GM21367 (cell line): ENCODE results near the gene KIAA1549.

ENCODE experiments used
- ATAC-seq: cut with Tn5 transposase; IDR thresholded peaks from one replicate; pipeline ENCODE4 v1.9.1; 2021; ENCODE audit not compliant: unreplicated experiment

Gene KIAA1549

DNA sequence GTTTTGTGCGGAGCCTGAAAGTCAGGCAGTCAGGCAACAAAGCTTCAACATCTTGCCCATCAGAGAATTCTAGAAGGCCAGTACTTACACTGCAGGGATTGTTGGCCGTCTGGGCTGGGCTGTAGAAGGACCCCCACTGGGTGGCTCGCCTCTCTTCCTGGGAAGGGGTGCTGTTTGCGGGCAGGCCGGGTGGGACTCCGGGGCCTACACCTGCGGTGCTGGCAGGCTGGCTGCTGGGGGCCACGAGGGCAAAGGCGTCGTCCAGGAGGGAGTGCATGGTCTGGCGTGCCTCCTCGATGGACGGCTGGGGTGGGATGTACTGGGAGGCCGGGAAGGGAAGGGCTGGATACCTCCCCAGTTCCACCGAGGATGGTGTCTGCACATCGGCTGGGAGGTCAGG, 120.1 kb downstream of the KIAA1549 start:
- ATAC-seq = no peak

DNA sequence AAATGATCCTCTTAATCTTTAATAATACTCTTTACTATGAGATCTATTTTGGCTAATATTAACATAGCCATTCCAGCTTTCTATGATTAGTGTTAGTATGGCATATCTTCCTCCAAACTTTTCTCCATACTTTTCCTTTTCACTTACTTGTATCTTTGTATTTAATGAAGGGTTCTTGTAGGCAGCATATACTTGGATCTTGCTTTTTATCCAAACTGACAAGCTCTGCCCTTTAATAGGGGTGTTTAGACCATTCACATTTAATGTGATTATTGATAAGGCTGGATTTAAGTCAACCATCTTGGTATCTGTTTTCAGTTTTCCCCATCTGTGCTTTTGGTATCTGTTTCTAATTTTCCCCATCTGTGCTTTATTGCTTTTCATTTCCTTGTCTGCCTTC, 123.5 kb downstream of the KIAA1549 start:
- ATAC-seq = no peak

DNA sequence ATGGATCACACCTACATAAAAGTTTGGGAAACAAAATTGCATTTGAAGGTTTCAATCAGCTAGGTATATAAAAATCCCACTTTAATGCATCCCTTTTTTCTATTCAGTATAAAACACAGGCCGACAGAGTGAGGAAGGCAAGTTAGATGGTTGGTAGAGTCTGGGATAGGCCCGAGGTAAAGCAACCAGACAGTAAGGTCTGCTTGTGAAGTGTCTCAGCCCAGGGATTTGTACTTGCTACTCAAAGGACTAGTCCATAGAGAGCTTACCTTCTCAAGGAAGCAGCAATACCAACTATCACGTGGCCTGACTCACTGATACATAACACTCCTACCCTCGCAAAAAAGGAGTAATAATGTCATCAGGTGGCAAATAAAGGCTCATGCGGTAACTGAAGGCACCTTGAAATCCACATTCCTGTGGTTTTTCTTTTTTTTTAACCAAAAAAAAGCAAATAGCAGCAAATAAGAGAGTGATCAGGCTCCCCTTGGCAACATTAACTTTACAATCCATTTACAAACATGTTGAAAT, 127.0 kb downstream of the KIAA1549 start:
- ATAC-seq = no peak

DNA sequence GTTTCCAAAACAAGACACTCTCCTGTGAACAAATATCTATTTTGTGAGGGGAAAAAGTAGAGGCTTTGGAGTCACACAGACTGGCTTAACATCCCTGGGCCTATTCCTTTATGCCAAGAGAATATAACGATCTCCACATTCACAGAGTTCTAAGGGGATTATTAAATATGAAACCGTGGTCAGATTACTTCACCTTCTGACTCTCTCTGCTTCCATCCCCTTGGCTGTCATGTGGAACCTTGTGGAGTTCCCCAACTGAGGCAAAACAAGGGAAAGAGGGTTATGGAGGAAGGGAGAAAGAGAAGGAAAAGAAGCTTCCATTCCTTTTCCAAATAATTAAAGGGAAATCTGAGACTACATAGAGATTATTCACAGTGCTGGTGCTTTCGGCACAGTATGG, 127.7 kb downstream of the KIAA1549 start:
- no peak for ATAC-seq

DNA sequence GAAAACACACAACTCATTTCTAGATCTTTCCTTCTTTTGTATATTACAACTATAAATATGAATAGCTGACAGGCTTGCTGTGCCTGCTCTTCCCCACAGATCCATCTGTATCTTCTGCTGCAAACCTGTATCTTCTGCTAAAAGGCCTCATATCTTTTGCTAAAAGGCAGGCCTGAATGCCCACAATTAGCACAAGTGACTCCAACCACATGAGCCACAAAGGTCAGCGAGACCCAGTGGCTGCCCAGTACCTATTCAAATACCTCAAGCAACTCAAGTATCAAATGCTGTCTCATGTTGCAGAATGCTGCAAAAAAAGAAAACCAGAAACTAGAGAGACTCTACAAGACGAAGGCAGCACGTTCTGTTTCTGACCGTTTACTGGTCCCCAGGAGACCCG, 128.7 kb downstream of the KIAA1549 start:
- ATAC-seq = no peak

DNA sequence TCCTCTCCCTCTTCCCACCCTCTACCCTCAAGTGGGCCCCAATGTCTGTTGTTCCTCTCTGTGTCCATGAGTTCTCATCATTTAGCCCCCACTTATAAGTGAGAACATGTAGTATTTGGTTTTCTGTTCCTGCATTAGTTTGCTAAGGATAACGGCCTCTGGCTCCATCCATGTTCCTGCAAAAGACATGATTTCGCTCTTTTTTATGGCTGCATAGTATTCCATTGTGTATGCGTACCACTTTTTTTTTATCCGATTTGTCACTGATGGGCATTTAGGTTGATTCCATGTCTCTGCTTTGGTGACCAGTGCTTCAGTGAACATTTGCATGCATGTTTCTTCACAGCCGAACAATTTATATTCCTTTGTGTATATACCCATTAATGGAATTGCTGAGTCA, 131.5 kb downstream of the KIAA1549 start:
- no peak for ATAC-seq

DNA sequence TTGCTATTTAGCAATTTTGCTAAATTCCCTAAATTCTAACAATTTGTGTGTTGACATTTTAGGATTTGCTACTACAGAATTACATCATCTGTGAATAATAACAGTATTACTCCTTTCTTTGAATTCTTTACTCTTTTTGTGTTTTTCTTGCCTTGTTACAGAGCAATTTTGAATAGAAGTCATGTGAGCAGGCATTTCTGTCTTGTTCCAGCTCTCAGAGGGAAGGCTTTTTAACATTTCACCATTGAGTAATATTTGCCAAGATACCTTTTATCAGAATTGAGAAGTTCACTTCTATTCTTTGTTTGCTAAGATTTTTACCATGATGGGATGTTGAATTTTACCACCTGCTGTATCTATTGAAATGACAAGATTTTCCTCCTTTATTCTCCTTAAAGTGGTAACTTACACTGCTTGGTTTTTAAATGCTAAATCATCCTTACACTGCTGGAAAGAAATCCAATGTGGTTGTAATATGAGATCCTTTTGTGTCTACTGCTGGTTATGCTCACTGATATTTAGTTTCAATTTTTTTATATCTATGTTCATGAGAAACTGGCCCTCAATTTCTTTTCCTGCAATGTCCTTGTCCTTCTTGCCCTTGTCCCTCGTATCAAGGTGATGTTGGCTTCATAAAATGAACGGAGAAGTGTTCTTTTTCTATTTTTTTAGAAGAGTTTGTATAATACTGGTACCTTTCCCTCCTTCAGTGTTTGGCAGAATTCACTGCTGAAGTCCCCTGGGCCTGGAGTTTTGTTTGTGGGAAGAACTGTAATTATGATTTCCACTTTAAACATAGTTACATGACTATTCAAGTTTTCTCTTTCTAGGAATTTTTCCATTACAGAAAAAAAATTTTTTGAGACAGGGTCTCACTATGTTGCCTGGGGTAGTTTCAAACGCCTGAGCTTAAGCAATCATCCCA, 132.9 kb downstream of the KIAA1549 start:
- ATAC-seq = no peak

DNA sequence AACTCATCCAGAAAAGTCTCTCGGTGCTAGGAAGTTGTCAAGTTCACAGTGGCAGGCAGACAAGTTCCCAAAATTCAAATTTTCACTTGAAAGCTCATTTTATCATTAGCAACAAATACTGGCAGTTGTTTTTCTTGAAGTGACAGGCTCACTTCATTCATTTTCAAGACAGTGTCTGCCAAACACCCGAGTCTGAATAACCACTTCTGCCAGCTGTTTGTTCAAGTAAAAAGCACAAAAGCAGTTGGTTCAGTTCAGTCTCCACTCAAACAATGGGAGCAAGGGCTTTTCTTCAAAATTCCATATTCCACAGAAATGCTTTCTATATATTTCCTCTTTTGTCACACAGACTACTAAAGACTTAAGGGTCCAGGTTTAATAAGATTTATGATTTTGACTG, 135.5 kb downstream of the KIAA1549 start:
- ATAC-seq = no peak

DNA sequence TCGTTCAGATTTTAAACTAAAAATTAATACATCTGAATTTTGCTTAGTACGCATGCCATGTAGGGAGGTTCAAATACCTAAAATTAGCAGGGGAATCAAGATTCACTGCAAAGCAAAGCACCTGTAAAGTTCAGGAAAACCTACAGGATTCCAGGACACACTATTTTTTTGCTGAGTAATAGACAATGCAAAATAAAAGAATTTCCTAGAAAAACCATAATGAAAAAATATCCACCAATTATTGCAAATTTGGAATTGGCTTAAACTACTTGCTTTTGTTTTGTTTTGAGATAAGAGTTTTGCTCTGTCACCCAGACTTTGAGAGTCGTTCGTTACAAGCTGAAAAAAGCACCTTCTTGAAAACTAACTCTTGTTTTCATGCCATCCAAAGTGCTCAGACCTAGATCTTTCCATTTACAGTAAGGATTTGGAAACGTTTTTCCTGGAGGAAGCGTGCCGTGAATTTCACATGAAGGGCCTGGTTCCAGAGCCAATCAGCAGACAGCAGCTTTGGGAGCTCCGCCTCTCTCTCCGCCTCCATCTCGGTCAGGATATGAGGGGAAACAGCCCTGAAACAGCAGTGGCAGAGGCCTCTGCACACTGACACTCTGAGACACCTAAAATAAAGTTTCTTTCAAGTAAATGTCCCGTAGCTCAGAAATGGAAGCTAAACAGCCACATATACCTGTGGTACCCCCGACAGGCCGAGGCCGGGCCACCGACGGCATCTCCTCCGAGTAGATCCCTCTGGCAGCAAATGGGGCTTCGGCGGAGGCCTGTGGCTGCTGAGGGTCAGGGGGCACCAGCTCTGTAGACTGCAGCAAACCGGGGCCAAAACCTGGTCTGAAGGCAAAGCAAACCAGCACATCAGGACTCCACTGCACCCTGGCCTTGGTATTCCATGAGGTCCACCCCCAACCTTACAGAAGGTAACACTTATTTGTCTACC, 137.3 kb downstream of the KIAA1549 start:
- no peak for ATAC-seq

DNA sequence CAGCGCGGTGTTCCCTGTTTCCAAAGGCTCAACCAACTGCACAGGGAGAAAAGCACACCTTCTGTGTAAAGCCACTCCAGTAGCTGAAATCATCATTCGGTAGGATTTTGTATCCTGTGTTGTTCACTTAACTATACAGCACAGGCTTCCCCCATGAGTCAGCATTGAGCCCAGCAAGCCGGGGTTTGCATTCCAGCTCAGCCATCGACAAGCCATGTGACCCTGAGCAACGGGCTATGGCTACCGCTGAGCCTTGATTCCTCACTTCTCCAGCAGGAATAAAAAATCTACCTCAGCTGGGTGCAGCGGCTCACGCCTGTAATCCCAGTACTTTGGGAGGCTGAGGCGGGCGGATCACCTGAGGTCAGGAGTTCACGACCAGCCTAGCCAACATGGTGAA, 139.1 kb downstream of the KIAA1549 start:
- ATAC-seq = no peak

DNA sequence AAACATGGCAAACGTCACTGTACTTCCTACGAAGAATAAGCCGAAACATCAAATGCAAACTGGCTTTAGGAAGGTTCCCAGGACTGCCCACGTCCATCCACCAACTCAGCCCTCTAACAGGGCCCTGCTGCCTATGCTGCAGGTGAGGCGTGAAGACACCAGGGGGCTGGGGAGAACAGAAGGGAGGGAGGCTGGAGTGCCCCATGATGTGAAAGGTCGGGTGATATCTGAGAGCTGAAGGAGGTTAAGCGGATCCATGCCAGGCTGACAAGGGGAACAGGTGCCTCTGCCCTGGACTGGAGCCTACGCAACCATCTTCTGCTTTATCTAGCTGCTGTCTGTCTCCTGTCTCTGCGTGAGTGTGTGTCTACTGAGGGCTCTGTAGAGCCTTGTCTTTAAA, 143.0 kb downstream of the KIAA1549 start:
- no peak for ATAC-seq

DNA sequence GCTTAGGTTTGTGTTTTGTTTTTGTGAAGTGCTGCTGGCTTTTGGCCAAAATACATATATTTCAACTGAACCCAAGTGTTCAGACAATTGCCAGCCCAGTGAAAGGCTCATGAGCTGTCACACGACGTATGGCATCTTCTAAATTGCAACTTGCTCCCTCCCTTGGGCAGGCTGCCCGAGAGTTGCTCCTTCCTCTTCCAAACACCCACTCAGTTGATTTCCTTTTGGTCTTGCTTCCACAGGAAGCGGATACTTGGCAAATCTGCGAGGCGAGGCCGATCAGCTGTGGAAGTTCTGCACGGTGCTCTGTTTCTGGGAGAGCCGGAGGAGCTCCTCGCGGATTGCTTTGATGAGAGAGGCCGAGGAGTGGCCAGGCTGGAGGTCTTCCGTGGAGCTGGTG, 143.6 kb downstream of the KIAA1549 start:
- no peak for ATAC-seq

DNA sequence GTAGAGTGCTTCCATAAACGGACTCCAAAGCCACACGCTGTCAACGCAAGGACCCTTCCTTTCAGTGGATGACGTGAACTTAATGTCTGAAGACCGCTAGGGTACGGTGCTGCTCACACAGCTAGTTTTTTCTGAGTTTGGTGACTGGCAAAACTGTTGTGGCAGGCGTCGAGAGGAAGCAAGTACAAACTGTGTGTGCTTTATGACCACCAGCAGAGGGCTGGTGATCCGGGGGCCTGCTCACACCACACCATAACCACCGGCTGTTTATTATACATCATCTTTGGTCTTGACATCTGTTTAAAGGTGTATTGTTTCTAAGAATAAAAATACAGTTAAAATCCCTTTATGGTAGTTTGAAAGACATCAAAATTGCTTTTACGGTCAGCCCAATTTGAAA, 146.1 kb downstream of the KIAA1549 start:
- no peak for ATAC-seq

DNA sequence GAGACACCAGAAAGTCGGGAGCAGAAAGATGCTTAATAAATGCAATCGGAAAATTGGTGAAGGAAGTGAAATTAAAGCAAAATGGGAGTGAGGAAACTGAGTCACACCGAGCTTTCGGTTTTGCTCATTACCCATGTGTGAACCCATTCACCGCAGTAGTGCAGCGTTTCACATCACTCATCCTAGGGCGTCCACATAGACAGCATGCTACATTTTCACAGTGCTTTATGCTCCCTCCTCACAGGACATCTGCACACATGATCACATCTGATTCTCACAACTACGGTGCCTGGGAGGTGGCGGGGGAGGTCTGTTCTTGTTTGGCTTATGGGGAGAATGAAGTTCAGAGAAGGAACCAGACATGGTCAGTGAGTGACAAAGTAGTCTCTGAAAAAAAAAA, 146.6 kb downstream of the KIAA1549 start:
- no peak for ATAC-seq

DNA sequence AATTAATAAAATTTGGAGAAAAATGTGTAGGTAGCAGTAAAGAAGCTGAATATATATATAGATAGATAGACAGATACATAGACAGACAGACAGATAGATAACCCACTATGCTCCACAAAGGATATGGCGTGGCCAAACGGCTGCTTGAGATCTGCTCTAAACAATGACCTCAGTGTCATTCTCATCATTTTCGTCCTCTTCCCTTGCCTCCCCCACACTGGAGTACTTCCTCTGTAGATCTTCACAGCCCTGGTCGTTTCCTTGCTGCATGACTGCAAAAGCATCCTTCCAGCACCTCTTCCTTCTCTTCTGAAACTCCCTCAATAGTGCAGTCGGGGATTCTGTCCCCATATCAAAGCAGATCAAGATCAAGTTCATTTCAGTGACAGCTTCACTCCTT, 147.6 kb downstream of the KIAA1549 start:
- no peak for ATAC-seq

DNA sequence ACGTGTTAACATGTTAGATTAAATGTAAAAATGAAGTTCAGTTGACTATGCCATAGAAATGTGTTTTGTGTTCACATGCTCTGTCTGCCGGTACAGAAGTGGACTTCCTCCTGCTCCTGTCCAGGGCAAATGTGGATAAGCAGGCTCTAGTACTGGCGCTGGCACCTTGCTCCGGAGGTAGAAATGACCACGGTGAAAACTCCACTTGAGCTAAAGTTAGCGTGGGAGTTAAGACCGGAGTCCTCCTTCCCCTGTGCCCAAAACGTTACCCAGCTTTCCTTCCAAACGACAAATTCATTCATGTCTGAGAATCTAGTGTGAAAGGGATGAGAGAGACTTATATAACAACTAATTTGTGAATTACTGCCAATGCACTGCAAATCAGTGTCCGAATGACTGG, 148.2 kb downstream of the KIAA1549 start:
- ATAC-seq = no peak

DNA sequence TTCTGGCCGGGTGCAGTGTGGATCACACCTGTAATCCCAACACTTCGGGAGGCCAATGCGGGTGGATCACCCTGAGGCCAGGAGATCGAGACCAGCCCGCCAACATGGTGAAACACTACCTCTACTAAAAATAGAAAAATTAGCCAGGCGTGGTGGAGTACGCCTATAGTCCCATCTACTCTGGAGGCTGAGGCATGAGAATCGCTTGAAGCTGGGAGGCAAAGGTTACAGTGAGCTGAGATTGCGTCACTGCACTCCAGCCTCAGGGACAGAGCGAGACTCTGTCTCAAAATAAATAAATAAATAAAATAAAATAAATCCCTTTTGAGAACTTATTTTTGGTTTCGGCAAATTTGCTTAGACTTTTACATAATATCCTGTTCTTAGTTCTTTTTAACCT, 151.9 kb downstream of the KIAA1549 start:
- ATAC-seq = no peak

DNA sequence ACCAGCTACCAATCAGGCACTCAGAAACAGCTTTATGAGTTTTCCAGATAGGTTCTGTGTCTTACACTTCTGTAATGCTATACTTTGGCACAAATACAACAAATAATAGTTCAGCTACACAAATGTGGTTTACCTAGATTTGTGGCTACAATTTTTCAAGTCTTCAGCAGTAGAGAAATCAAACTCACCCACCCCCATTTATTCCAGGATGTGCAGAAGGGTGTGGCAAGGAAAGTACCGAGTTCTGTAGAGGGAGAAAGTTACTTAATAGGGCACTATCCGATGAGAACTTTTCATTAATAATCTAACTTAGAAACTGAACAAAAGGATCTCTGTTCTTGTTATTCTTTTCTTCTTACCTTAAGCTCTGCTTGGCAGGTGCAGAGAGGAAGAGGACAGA, 152.9 kb downstream of the KIAA1549 start:
- ATAC-seq = no peak

DNA sequence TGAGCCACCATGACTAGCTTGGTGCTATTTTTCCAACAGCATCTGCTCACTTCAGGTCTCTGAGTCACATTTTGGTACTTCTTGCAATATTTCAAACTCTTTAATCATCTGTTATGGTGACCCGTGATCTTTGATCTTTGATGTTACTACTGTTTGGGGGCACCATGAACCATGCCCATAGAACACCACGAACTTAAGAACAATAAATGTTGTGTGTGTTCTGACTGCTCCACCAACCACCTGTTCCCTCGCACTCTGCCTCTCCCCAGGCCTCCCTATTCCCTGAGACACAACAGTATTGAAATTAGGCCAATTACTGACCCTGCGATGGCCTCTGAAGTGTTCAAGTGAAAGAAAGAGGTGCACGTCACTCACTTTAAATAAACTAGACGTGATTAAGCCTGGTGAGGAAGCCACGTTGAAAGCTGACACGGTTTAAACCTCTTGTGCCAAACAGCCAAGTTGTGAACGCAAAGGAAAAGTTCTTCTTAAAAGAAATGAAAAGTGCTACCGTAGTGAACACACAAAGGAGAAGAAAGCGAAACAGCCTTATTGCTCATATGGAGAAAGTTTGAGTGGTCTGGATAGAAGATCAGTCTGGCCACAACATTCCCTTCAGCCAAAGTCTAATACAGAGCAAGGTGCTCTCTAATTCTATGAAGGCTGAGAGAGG, 156.0 kb downstream of the KIAA1549 start:
- ATAC-seq = no peak

DNA sequence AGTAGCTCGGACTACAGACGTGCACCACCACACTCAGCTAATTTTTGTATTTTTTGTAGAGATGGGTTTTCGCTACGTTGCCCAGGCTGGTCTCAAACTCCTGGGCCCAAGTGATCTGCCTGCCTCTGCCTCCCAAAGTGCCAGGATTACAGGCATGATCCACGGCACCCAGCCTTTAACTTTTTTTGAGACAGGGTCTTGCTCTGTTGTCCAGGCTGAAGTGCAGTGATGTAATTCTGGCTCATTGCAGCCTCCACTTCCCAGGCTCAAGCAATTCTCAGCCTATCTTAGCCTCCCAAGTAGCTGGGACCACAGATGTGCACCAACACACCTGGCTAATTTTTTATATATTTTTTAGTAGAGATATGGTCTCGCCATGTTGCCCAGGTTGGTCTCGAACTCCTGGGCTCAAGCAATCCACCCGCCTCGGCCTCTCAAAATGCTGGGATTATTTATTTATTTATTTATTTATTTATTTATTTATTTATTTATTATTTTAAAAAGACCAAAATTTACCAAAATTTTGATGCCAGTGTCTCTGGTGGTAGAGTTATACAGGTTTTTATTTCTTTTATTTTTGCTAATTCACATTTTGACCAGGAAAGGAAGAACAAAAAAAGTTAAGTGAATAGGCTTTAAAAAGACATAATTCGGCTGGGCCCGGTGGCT, 158.2 kb downstream of the KIAA1549 start:
- no peak for ATAC-seq

DNA sequence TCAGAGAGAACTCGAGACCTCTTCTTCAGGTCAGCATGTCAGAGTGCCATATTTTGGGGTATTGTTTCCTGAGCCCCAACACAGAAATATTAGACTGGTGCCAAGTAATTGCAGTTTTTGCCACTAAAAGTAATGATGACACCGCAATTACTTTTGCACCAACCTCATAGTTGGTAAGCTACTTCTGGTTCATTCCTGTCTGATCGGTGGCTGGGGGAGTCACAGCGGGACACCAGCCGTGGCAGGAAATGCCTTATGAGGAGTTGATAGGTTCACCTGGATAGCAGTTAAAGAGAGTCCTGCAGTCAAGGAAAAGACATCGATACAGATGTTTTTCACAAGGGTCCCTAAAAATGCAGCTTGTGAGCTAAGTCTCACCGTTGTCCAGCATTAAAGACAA, 159.3 kb downstream of the KIAA1549 start:
- no peak for ATAC-seq
